Measurements from ENCODE around the gene ATAD3A. TPM values are rescaled to one million over a fixed set of nuclear protein-coding genes. Genes with fewer than 3 reads are reported as not detected.

Gene ATAD3A
- total and polyA plus RNA-seq, 9 of the 15 experiments (the other 6 are each of a cell fraction or from before 2014, with no cell fraction given): 0.10 to 173 (median 36.7) TPM

DNA sequence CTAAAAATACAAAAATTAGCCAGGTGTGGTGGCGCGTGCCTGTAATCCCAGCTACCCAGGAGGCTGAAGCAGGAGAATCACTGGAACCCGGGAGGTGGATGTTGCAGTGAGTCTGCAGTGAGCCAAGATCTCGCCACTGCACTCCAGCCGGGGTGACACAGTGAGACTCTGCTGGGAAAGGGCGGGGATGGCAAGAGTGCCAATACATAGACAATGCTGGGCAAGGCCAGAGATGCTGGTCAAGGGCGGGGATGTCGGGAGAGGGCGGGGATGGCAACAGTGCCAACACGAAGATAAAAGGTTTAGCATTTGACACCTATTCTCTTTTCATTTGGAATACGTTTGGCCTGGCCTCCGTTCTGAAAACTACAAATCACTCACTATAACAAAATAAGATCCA is 51.7 kb downstream of the ATAD3A start:
- 94% methylated on average over 12 of the region's 12 CpGs for WGBS (ENCODE audit: insufficient coverage, low coverage, missing lambda C conversion rate)
- no TSS peak for BruUV-seq (replicated peaks)
- Histone ChIP-seq H3K9me1 (ENCODE audit: control insufficient read depth, insufficient read depth, low read length) (no peaks in the 10 kb centered on the region), H3K9me3 (replicated peaks; ENCODE audit: control insufficient read depth, insufficient read depth, low read depth, low read length) (peaks cover 4% of the 10 kb centered on the region; the same call in 1 of the 2 replicates), H3K9ac (ENCODE audit: insufficient read depth in 1 of 2, low read depth in 2 of 2, low read length in 2 of 2) (no peak overlapping the region), H3K79me2 (ENCODE audit: control insufficient read depth, insufficient read depth, low read length) (peaks cover 72% of the 10 kb centered on the region), H3K4me1 (replicated peaks in 1 of 2; ENCODE audit: control insufficient read depth in 2 of 2, insufficient read depth in 2 of 2, low read length in 2 of 2) (peaks cover 3 to 23% of the 10 kb centered on the region in 2 experiments; a peak in 3 of 5 replicates), H3K4me3 (no peak overlapping the region), H2AFZ (ENCODE audit: low read depth, low read length) (no peak overlapping the region), H4K20me1 (replicated peaks; ENCODE audit: control insufficient read depth, insufficient read depth, low read length) (peaks cover 17% of the 10 kb centered on the region), H3K27ac (ENCODE audit: extremely low read depth, low read depth, low read length) (no peak overlapping the region), H3K36me3 (ENCODE audit: control insufficient read depth, insufficient read depth, low read length) (peaks cover 94% of the 10 kb centered on the region), H3K4me2 (ENCODE audit: insufficient read depth, low read length) (no peak overlapping the region), H3K27me3 (ENCODE audit: control insufficient read depth in 2 of 2, insufficient read depth in 2 of 2, low read length in 2 of 2) (no peaks in the 10 kb centered on the region)
- POLR2A ChIA-PET: interaction anchor here (0.9 to 1.7 kb wide), 4 partner anchors 8 to 19 kb away, joined by 3 to 4 read pairs (median 4); no protein-coding TSS in a partner anchor
- intact Hi-C loops (cut with micrococcal nuclease): no loop called here
- TF ChIP-seq HNRNPLL (IDR thresholded peaks at IDR 0.05; ENCODE audit: low read depth, low read length, poor library complexity, severe bottlenecking) (no peak), PML (IDR thresholded peaks at IDR 0.05; ENCODE audit: low read length) (0 out of 2 replicates have a peak, but pooled peaks have one; percentile 13), POLR2G (IDR thresholded peaks at IDR 0.05; ENCODE audit: low read depth, low read length) (0 out of 2 replicates have a peak, but pooled peaks have one; percentile 6)
- in situ Hi-C loops (cut with MboI): no loop called here
- CTCF ChIA-PET (ENCODE audit: low intra/inter-chr PET ratio): interaction anchor here (0.5 kb wide), 1 partner anchor 95 kb away, joined by 3 read pairs; the partner anchor contains the start of gene CDK11B
- FAIRE-seq: no peak
- ATAC-seq: no peak
- no peak for DNase-seq (ENCODE audit: extremely low read depth in 1 of 4, low spot score in 3 of 4)

- DNase-seq (ENCODE audit: extremely low read depth in 1 of 4, low spot score in 3 of 4) (peak in 1 of 4 experiments; percentile 47), FAIRE-seq (no peak), ATAC-seq (no peak; the same call in 2 of the 3 replicates)
- Histone ChIP-seq H3K4me2 (ENCODE audit: insufficient read depth, low read length) (no peak overlapping the region), H3K4me3 (no peak overlapping the region), H3K36me3 (ENCODE audit: control insufficient read depth, insufficient read depth, low read length) (peaks cover 92% of the 10 kb centered on the region), H3K9me3 (replicated peaks; ENCODE audit: control insufficient read depth, insufficient read depth, low read depth, low read length) (peaks cover 4% of the 10 kb centered on the region; the same call in 1 of the 2 replicates), H2AFZ (ENCODE audit: low read depth, low read length) (no peak overlapping the region), H3K9ac (ENCODE audit: insufficient read depth in 1 of 2, low read depth in 2 of 2, low read length in 2 of 2) (0 out of 4 replicates have a peak overlapping the region, but pooled peaks of 1 of the 2 experiments have one; percentile 36), H4K20me1 (replicated peaks; ENCODE audit: control insufficient read depth, insufficient read depth, low read length) (peaks cover 20% of the 10 kb centered on the region), H3K79me2 (ENCODE audit: control insufficient read depth, insufficient read depth, low read length) (peaks cover 74% of the 10 kb centered on the region), H3K27ac (ENCODE audit: extremely low read depth, low read depth, low read length) (no peak overlapping the region; the same call in 2 of the 3 replicates), H3K27me3 (ENCODE audit: control insufficient read depth in 2 of 2, insufficient read depth in 2 of 2, low read length in 2 of 2) (no peaks in the 10 kb centered on the region), H3K4me1 (replicated peaks in 1 of 2; ENCODE audit: control insufficient read depth in 2 of 2, insufficient read depth in 2 of 2, low read length in 2 of 2) (peaks cover 3 to 23% of the 10 kb centered on the region in 2 experiments; a peak in 3 of 5 replicates), H3K9me1 (ENCODE audit: control insufficient read depth, insufficient read depth, low read length) (no peaks in the 10 kb centered on the region)
- in situ Hi-C loops (cut with MboI) (no loop called here), intact Hi-C loops (cut with micrococcal nuclease) (no loop called here)
- CTCF ChIA-PET (ENCODE audit: low intra/inter-chr PET ratio): no interaction called here
- POLR2A ChIA-PET: interaction anchor here (0.9 kb wide), 1 partner anchor 17 kb away, joined by 4 read pairs; no protein-coding TSS in a partner anchor
- BruUV-seq (replicated peaks): TSS peak; percentile 3
- WGBS (ENCODE audit: insufficient coverage, low coverage, missing lambda C conversion rate): 86% methylated on average over 19 of the region's 19 CpGs
- TF ChIP-seq, protein P1, sequence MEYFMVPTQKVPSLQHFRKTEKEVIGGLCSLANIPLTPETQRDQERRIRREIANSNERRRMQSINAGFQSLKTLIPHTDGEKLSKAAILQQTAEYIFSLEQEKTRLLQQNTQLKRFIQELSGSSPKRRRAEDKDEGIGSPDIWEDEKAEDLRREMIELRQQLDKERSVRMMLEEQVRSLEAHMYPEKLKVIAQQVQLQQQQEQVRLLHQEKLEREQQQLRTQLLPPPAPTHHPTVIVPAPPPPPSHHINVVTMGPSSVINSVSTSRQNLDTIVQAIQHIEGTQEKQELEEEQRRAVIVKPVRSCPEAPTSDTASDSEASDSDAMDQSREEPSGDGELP (CRISPR knock-in tag; IDR thresholded peaks at IDR 0.05; ENCODE audit: borderline replicate concordance): peak; percentile 26; the same call in 1 of the 2 replicates
- TF ChIP-seq GABPA (tag; conservative IDR thresholded peaks at IDR 0.05; ENCODE audit: low read depth) (no peak), ZNF165 (CRISPR knock-in tag; IDR thresholded peaks at IDR 0.05; ENCODE audit: borderline replicate concordance) (no peak), ZNF143 (CRISPR knock-in tag; IDR thresholded peaks at IDR 0.05) (no peak), ESRRA (IDR thresholded peaks at IDR 0.05; ENCODE audit: borderline replicate concordance, low read depth) (peak; percentile 78), RBFOX2 (IDR thresholded peaks at IDR 0.05; ENCODE audit: low read depth, low read length) (peak; percentile 54), SUPT5H (IDR thresholded peaks at IDR 0.05) (peak; percentile 42; the same call in 1 of the 2 replicates), POLR2A (conservative IDR thresholded peaks at IDR 0.05) (0 out of 2 replicates have a peak, but pooled peaks have one; percentile 4), ZNF124 (CRISPR knock-in tag; IDR thresholded peaks at IDR 0.05) (0 out of 2 replicates have a peak, but pooled peaks have one; percentile 43), CREB3 (tag; conservative IDR thresholded peaks at IDR 0.05; ENCODE audit: low read depth) (no peak), POLR2B (IDR thresholded peaks at IDR 0.05; ENCODE audit: low read depth, partially characterized antibody) (peak; percentile 28)
These were observed 52.3 kb downstream of the ATAD3A start for GRCh38 chr1:1564268-1564667.

Measured in K562 (cell line).